Measurements from ENCODE around the gene PLXDC2. TPM values are rescaled to one million over a fixed set of nuclear protein-coding genes. Genes with fewer than 3 reads are reported as not detected.

Gene PLXDC2
- total RNA-seq, 6 experiments from 2014 or later: 4.1 to 6.5 (median 5.3) TPM

- Histone ChIP-seq H3K36me3 (no peaks in the 10 kb centered on the region), H3K4me1 (no peaks in the 10 kb centered on the region), H3K27ac (no peak overlapping the region), H3K4me3 (no peak overlapping the region), H3K9me3 (no peaks in the 10 kb centered on the region), H3K27me3 (no peaks in the 10 kb centered on the region)
- ATAC-seq: no peak
- WGBS (ENCODE audit: insufficient coverage, low coverage, low lambda C conversion rate, missing lambda C conversion rate): 72% methylated on average over 7 of the region's 7 CpGs
- no peak for DNase-seq
- intact Hi-C loops (cut with DNase I): no loop called here
- TF ChIP-seq CTCF (IDR thresholded peaks at IDR 0.05) (no peak), POLR2A (IDR thresholded peaks at IDR 0.05) (no peak)
Observed at GRCh38 chr10:20247891-20248708, 431.9 kb downstream of the PLXDC2 start.

GRCh38 chr10:20254078-20254477, 437.8 kb downstream of the PLXDC2 start:
- WGBS (ENCODE audit: insufficient coverage, low coverage, low lambda C conversion rate, missing lambda C conversion rate): 48% methylated on average over 2 of the region's 3 CpGs
- Histone ChIP-seq H3K4me1 (no peaks in the 10 kb centered on the region), H3K27ac (no peak overlapping the region), H3K27me3 (no peaks in the 10 kb centered on the region), H3K36me3 (no peaks in the 10 kb centered on the region), H3K4me3 (no peak overlapping the region), H3K9me3 (no peaks in the 10 kb centered on the region)
- TF ChIP-seq POLR2A (IDR thresholded peaks at IDR 0.05) (no peak), CTCF (IDR thresholded peaks at IDR 0.05) (no peak)
- ATAC-seq (no peak), DNase-seq (no peak)
- intact Hi-C loops (cut with DNase I): no loop called here

GRCh38 chr10:20254497-20254896, 438.3 kb downstream of the PLXDC2 start:
- Histone ChIP-seq H3K4me3 (no peak overlapping the region), H3K27me3 (no peaks in the 10 kb centered on the region), H3K9me3 (no peaks in the 10 kb centered on the region), H3K27ac (no peak overlapping the region), H3K4me1 (no peaks in the 10 kb centered on the region), H3K36me3 (no peaks in the 10 kb centered on the region)
- no peak for ATAC-seq
- no peak for TF ChIP-seq CTCF (IDR thresholded peaks at IDR 0.05)
- no peak for DNase-seq
- intact Hi-C loops (cut with DNase I): no loop called here
- WGBS (ENCODE audit: insufficient coverage, low coverage, low lambda C conversion rate, missing lambda C conversion rate): 53% methylated on average over 1 of the region's 1 CpG

- no peak for DNase-seq
- ATAC-seq: no peak
- no peaks in the 10 kb centered on the region for H3K36me3 ChIP-seq
- no peak overlapping the region for H3K4me3 ChIP-seq
- WGBS (ENCODE audit: insufficient coverage, low coverage, low lambda C conversion rate, missing lambda C conversion rate): 100% methylated on average over 1 of the region's 2 CpGs
- TF ChIP-seq POLR2A (IDR thresholded peaks at IDR 0.05) (no peak), CTCF (IDR thresholded peaks at IDR 0.05) (no peak)
- intact Hi-C loops (cut with DNase I): no loop called here
- H3K27me3 ChIP-seq: no peaks in the 10 kb centered on the region
- no peaks in the 10 kb centered on the region for H3K4me1 ChIP-seq
- H3K27ac ChIP-seq: no peak overlapping the region
- no peaks in the 10 kb centered on the region for H3K9me3 ChIP-seq
Observed at GRCh38 chr10:20256969-20257368, 440.7 kb downstream of the PLXDC2 start.
